Stimulated activated naive B cell treated with anti-CD40 and anti-IgM and Interleukin-4, amounts not matched to agents 10 μg/mL and 1 μg/mL and 100 μg/mL, for 72 hours (primary cell): Measurements from ENCODE around the gene CDH23.

ENCODE experiments used
- ATAC-seq, 2 donors: fragments of 150-1000 bp; cut with Tn5 transposase; replicated peaks; 2 replicates each; pipeline ENCODE4 v1.10.0; 2021; ENCODE audit warnings: moderate library complexity in 1 of 2
- DNase-seq: peaks from one replicate; pipeline ENCODE4 v3.0.0; 2021
- H3K27ac Mint-ChIP-seq: one replicate; pipeline ENCODE4 v1.8.0; 2022; ENCODE audit warnings: mild to moderate bottlenecking, mixed read lengths
- H3K27me3 Mint-ChIP-seq, 2 donors: one replicate each; pipeline ENCODE4 v1.8.0; 2022; ENCODE audit warnings: mixed read lengths in 2 of 2
- H3K36me3 Mint-ChIP-seq, 2 donors: one replicate each; pipeline ENCODE4 v1.8.0; 2022; ENCODE audit warnings: mixed read lengths in 2 of 2, mild to moderate bottlenecking in 1 of 2
- H3K4me1 Mint-ChIP-seq, 2 donors: one replicate each; pipeline ENCODE4 v1.8.0; 2022; ENCODE audit warnings: mixed read lengths in 2 of 2, mild to moderate bottlenecking in 1 of 2
- H3K4me3 Mint-ChIP-seq, 2 donors: one replicate each; pipeline ENCODE4 v1.8.0; 2022; ENCODE audit warnings: mild to moderate bottlenecking in 2 of 2, mixed read lengths in 2 of 2, moderate library complexity in 1 of 2
- H3K9me3 Mint-ChIP-seq, 2 donors: one replicate each; pipeline ENCODE4 v1.8.0; 2022; ENCODE audit warnings: mixed read lengths in 2 of 2, mild to moderate bottlenecking in 1 of 2

Gene CDH23

GRCh38 chr10:71486484-71487114 is 89.9 kb downstream of the CDH23 start:
- no peak for DNase-seq
- peak; percentile 65 to 68 for ATAC-seq
- Mint-ChIP-seq H3K27me3 (peaks cover 4 to 15% of the 10 kb centered on the region in 2 donors), H3K36me3 (peaks cover 4 to 5% of the 10 kb centered on the region in 2 donors), H3K4me1 (no peaks in the 10 kb centered on the region), H3K27ac (no peak overlapping the region), H3K9me3 (peaks cover 5 to 21% of the 10 kb centered on the region in 2 donors), H3K4me3 (no peak overlapping the region)

GRCh38 chr10:71487726-71488125 is 91.0 kb downstream of the CDH23 start:
- no peak overlapping the region for H3K4me3 Mint-ChIP-seq
- peaks cover 5 to 21% of the 10 kb centered on the region in 2 donors for H3K9me3 Mint-ChIP-seq
- DNase-seq (no peak), ATAC-seq (no peak)
- no peak overlapping the region for H3K27ac Mint-ChIP-seq
- H3K36me3 Mint-ChIP-seq: peaks cover 4 to 5% of the 10 kb centered on the region in 2 donors
- H3K4me1 Mint-ChIP-seq: peaks cover 1 to 2% of the 10 kb centered on the region in 2 donors
- peaks cover 4 to 9% of the 10 kb centered on the region in 2 donors for H3K27me3 Mint-ChIP-seq

GRCh38 chr10:71489077-71489476 is 92.4 kb downstream of the CDH23 start:
- H3K27ac Mint-ChIP-seq: no peak overlapping the region
- H3K4me1 Mint-ChIP-seq: peaks cover 5 to 12% of the 10 kb centered on the region in 2 donors
- peaks cover 0 to 9% of the 10 kb centered on the region in 2 donors for H3K27me3 Mint-ChIP-seq
- peaks cover 5 to 21% of the 10 kb centered on the region in 2 donors for H3K9me3 Mint-ChIP-seq
- no peak overlapping the region for H3K4me3 Mint-ChIP-seq
- ATAC-seq (no peak), DNase-seq (no peak)
- peaks cover 4 to 5% of the 10 kb centered on the region in 2 donors for H3K36me3 Mint-ChIP-seq

- Mint-ChIP-seq H3K27ac (no peak overlapping the region), H3K36me3 (peaks cover 4 to 5% of the 10 kb centered on the region in 2 donors), H3K9me3 (peaks cover 5 to 21% of the 10 kb centered on the region in 2 donors), H3K27me3 (peaks cover 0 to 13% of the 10 kb centered on the region in 2 donors), H3K4me1 (peaks cover 15 to 29% of the 10 kb centered on the region in 2 donors), H3K4me3 (no peak overlapping the region)
- ATAC-seq: no peak
- no peak for DNase-seq
Measured at GRCh38 chr10:71492872-71493271, 96.2 kb downstream of the CDH23 start.

GRCh38 chr10:71493741-71494140 is 97.0 kb downstream of the CDH23 start:
- H3K27ac Mint-ChIP-seq: no peak overlapping the region
- H3K36me3 Mint-ChIP-seq: peaks cover 4 to 5% of the 10 kb centered on the region in 2 donors
- H3K27me3 Mint-ChIP-seq: peaks cover 4 to 20% of the 10 kb centered on the region in 2 donors
- ATAC-seq (no peak), DNase-seq (no peak)
- H3K4me3 Mint-ChIP-seq: no peak overlapping the region
- H3K9me3 Mint-ChIP-seq: peaks cover 5 to 16% of the 10 kb centered on the region in 2 donors
- peaks cover 15 to 29% of the 10 kb centered on the region in 2 donors for H3K4me1 Mint-ChIP-seq

GRCh38 chr10:71494476-71494875 is 97.8 kb downstream of the CDH23 start:
- no peak overlapping the region for H3K4me3 Mint-ChIP-seq
- H3K27me3 Mint-ChIP-seq: peaks cover 9 to 20% of the 10 kb centered on the region in 2 donors
- ATAC-seq: peak in 1 of 2 donors; percentile 5
- H3K9me3 Mint-ChIP-seq: peaks cover 0 to 8% of the 10 kb centered on the region in 2 donors
- DNase-seq: no peak
- H3K27ac Mint-ChIP-seq: peak overlapping the region; percentile 51
- H3K4me1 Mint-ChIP-seq: peaks cover 15 to 29% of the 10 kb centered on the region in 2 donors
- no peaks in the 10 kb centered on the region for H3K36me3 Mint-ChIP-seq

GRCh38 chr10:71494980-71495381 is 98.3 kb downstream of the CDH23 start:
- H3K4me3 Mint-ChIP-seq: no peak overlapping the region
- H3K27me3 Mint-ChIP-seq: peaks cover 9 to 20% of the 10 kb centered on the region in 2 donors
- H3K27ac Mint-ChIP-seq: peak overlapping the region; percentile 51
- peaks cover 15 to 29% of the 10 kb centered on the region in 2 donors for H3K4me1 Mint-ChIP-seq
- DNase-seq (peak; percentile 59), ATAC-seq (peak; percentile 99)
- peaks cover 0 to 4% of the 10 kb centered on the region in 2 donors for H3K9me3 Mint-ChIP-seq
- no peaks in the 10 kb centered on the region for H3K36me3 Mint-ChIP-seq

- Mint-ChIP-seq H3K9me3 (no peaks in the 10 kb centered on the region), H3K4me3 (no peak overlapping the region), H3K27me3 (peaks cover 11 to 18% of the 10 kb centered on the region in 2 donors), H3K36me3 (no peaks in the 10 kb centered on the region), H3K4me1 (peaks cover 15 to 29% of the 10 kb centered on the region in 2 donors), H3K27ac (no peak overlapping the region)
- DNase-seq (no peak), ATAC-seq (no peak)
Measured at GRCh38 chr10:71496927-71497762, 100.4 kb downstream of the CDH23 start.

GRCh38 chr10:71497763-71498326 is 101.1 kb downstream of the CDH23 start:
- no peak overlapping the region for H3K4me3 Mint-ChIP-seq
- H3K4me1 Mint-ChIP-seq: peaks cover 13 to 27% of the 10 kb centered on the region in 2 donors
- DNase-seq: no peak
- peaks cover 11 to 18% of the 10 kb centered on the region in 2 donors for H3K27me3 Mint-ChIP-seq
- H3K9me3 Mint-ChIP-seq: no peaks in the 10 kb centered on the region
- no peak for ATAC-seq
- no peak overlapping the region for H3K27ac Mint-ChIP-seq
- H3K36me3 Mint-ChIP-seq: no peaks in the 10 kb centered on the region

- Mint-ChIP-seq H3K36me3 (no peaks in the 10 kb centered on the region), H3K4me1 (no peaks in the 10 kb centered on the region), H3K9me3 (no peaks in the 10 kb centered on the region), H3K27me3 (peaks cover 20 to 24% of the 10 kb centered on the region in 2 donors), H3K27ac (no peak overlapping the region), H3K4me3 (no peak overlapping the region)
- ATAC-seq (no peak), DNase-seq (no peak)
Measured at GRCh38 chr10:71501402-71501801, 104.7 kb downstream of the CDH23 start.

GRCh38 chr10:71502190-71502589 is 105.5 kb downstream of the CDH23 start:
- H3K9me3 Mint-ChIP-seq: no peaks in the 10 kb centered on the region
- H3K27ac Mint-ChIP-seq: no peak overlapping the region
- ATAC-seq (no peak), DNase-seq (no peak)
- H3K36me3 Mint-ChIP-seq: no peaks in the 10 kb centered on the region
- H3K4me3 Mint-ChIP-seq: no peak overlapping the region
- H3K27me3 Mint-ChIP-seq: peaks cover 23 to 24% of the 10 kb centered on the region in 2 donors
- H3K4me1 Mint-ChIP-seq: no peaks in the 10 kb centered on the region

- Mint-ChIP-seq H3K4me3 (no peak overlapping the region), H3K9me3 (no peaks in the 10 kb centered on the region), H3K4me1 (no peaks in the 10 kb centered on the region), H3K36me3 (no peaks in the 10 kb centered on the region), H3K27ac (no peak overlapping the region), H3K27me3 (peaks cover 18 to 24% of the 10 kb centered on the region in 2 donors)
- ATAC-seq (no peak), DNase-seq (no peak)
Measured at GRCh38 chr10:71502851-71503250, 106.1 kb downstream of the CDH23 start.

- Mint-ChIP-seq H3K4me1 (no peaks in the 10 kb centered on the region), H3K36me3 (no peaks in the 10 kb centered on the region), H3K9me3 (no peaks in the 10 kb centered on the region), H3K27me3 (peaks cover 11 to 16% of the 10 kb centered on the region in 2 donors), H3K4me3 (no peak overlapping the region), H3K27ac (no peak overlapping the region)
- ATAC-seq: no peak
- DNase-seq: no peak
Measured at GRCh38 chr10:71504168-71504567, 107.4 kb downstream of the CDH23 start.

GRCh38 chr10:71504570-71504969 is 107.8 kb downstream of the CDH23 start:
- Mint-ChIP-seq H3K4me3 (no peak overlapping the region), H3K36me3 (no peaks in the 10 kb centered on the region), H3K9me3 (no peaks in the 10 kb centered on the region), H3K4me1 (no peaks in the 10 kb centered on the region), H3K27me3 (peaks cover 11 to 15% of the 10 kb centered on the region in 2 donors), H3K27ac (no peak overlapping the region)
- ATAC-seq (no peak), DNase-seq (no peak)
